HG02642 (cell line): ENCODE measurements around the gene LRCOL1.

ENCODE experiments used
- ATAC-seq: cut with Tn5 transposase; IDR thresholded peaks from one replicate; pipeline ENCODE4 v1.9.1; 2021; ENCODE audit warnings: mild to moderate bottlenecking; ENCODE audit not compliant: unreplicated experiment, poor library complexity

LRCOL1 gene

GRCh38 chr12:132620113-132620898 lies 9.9 kb upstream of the LRCOL1 start:
- ATAC-seq: no peak

DNA sequence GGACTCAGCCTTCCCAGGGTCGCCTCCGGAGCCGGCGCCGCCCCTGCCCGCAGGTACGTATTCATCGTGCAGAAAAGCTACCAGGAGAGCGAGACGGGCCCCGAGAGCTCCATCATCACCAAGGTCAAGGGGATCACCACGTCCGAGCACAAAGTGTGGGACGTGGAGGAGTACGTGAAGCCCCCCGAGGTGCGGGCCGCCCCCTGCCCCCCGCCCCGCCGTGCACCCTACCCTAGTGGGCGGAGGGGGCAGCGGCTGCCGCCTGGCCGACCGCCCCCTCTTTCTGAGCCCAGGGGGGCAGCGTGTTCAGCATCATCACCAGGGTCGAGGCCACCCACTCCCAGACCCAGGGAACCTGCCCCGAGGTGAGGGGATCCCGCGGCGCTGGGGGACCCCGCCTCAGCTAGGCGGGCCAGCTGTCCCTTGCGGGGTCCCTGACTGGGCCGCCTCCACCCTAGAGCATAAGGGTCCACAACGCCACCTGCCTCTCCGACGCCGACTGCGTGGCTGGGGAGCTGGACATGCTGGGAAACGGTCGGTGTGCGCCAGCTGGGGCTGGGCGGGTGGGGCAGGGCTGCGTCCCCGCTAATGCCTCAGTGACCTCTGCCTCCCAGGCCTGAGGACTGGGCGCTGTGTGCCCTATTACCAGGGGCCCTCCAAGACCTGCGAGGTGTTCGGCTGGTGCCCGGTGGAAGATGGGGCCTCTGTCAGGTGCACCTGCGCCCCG lies 9.2 kb upstream of the LRCOL1 start:
- ATAC-seq: no peak

- no peak for ATAC-seq
These were observed 8.6 kb upstream of the LRCOL1 start for GRCh38 chr12:132619071-132619385.

DNA sequence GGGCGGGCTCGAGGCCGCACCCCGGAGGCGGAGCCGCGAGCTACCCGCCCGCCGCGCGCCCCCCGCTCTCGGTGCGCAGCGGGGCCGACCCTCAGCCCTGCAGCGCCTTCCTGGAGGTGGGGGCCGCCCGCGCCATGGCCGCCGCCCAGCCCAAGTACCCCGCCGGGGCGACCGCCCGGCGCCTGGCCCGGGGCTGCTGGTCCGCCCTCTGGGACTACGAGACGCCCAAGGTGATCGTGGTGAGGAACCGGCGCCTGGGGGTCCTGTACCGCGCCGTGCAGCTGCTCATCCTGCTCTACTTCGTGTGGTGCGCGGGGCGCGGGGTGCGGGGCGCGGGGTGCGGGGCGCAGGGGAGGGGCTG lies 8.3 kb upstream of the LRCOL1 start, which contains the start of gene P2RX2:
Gene P2RX2, plus strand, starts transcription at position 94 of the 361 bp plus-strand sequence. Its CDS starts 41 bp downstream, at position 135.
- no peak for ATAC-seq

DNA sequence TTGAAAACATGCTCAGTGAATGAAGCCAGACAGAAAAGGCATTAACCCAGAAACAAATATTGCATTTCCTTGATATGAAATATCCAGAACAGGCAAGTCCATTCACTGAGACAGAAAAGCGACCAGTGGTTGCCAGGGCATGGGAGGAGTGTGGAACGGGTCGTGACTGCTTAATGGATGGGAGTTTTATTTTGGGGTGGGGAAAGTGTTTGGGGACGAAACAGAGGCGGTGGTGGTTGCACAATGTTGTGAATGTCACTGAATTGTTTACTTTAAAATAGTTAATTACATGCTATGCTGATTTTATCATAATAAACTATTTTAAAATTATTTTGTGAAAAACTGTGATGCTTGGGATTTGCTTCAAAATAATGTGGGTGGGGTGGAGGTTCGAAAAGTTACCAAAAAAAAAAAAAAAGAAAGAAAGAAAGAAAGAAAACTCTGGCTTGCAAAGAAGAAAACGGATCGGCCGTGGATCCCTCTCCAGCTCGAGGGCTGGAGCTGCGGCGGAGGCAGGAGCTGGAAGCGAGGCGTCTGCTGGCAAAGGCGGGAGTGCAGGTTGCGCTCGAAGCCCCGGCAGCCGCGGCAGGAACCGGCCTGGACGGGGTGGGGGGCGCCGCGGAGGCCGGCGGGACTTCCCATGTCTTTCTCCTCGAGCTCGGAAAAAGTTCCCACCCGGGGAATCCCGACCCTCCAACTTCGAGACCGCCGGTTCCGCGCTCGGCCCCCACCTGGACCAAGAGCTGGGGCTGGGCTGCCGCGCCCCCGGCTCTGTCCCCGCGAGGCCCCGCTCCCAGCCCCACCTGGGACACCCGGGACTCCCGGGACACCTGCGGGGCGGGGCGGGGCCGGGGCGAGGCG lies 7.7 kb upstream of the LRCOL1 start:
- ATAC-seq: no peak

GRCh38 chr12:132617135-132617701 lies 6.8 kb upstream of the LRCOL1 start:
- no peak for ATAC-seq

DNA sequence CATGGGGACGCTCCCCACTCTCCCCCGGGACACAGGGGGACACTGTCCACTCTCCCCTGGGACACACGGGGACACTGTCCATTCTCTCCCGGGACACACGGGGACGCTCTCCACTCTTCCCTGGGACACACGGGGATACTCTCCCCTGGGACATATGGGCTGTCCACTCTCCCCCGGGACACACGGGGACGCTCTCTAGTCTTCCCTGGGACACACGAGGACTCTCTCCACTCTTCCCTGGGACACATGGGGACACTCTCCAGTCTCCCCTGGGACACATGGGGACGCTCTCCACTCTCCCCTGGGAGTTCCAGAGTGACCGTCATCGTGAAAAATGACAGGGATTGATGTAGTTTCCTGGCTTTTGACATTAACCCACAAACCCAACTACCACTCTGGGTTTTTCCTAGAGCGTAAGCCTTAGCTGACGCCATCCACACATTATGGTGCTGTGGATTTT lies 5.2 kb upstream of the LRCOL1 start:
- no peak for ATAC-seq

DNA sequence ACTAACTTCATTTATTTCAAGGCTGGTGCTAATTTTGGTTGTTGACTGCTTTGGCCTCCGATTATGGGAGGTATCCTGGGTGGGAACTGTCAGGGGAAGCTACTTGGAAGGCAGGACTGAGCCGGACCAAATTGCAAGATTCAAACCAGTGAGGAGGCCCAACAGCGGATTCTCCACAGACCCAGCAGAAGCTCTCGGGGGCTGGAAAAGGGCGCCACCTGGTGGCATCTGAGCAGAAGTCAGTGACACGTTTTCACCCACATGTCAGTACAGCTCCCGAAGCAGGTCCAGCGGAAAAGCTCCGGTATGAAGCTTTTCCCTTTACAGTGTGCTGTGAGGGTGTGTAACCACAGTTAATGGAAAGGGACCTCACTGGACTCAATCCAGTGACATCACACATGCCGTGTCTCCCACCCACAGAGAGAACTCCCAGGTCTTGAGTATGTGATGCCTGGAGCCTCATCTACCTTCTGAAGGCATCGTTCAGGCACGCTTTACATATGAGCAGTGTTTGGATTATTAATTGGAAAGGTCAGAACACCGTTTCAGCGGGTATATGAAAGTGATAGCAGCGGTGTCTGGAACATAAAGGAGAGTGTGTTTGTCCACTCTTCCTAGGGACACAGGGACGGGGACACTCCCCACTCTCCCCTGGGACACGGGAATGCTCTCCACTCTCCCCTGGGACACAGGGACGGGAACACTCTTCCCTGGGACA lies 4.6 kb upstream of the LRCOL1 start:
- ATAC-seq: no peak

GRCh38 chr12:132614029-132614428 lies 3.6 kb upstream of the LRCOL1 start:
- ATAC-seq: no peak

DNA sequence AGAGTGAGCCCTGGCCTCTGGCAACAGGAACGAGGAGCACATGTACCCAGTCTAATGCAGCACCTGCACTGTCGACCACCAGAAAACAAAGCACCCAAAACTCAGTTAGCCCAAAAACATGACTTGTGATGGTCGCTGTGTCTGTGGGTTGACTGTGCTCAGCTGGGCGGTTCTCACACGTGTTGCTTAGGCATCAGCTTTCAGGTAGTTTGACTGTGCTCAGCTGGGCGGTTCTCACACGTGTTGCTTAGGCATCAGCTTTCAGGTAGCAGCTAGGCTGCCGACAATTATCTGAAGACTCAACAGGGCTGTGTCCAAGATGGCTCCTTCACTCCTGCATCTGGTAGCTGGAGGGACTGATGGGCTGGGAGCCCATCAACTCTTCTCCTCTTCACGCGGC lies 1.2 kb upstream of the LRCOL1 start:
- no peak for ATAC-seq

GRCh38 chr12:132610866-132611602 lies 652 bp upstream of the LRCOL1 start:
- ATAC-seq: no peak

DNA sequence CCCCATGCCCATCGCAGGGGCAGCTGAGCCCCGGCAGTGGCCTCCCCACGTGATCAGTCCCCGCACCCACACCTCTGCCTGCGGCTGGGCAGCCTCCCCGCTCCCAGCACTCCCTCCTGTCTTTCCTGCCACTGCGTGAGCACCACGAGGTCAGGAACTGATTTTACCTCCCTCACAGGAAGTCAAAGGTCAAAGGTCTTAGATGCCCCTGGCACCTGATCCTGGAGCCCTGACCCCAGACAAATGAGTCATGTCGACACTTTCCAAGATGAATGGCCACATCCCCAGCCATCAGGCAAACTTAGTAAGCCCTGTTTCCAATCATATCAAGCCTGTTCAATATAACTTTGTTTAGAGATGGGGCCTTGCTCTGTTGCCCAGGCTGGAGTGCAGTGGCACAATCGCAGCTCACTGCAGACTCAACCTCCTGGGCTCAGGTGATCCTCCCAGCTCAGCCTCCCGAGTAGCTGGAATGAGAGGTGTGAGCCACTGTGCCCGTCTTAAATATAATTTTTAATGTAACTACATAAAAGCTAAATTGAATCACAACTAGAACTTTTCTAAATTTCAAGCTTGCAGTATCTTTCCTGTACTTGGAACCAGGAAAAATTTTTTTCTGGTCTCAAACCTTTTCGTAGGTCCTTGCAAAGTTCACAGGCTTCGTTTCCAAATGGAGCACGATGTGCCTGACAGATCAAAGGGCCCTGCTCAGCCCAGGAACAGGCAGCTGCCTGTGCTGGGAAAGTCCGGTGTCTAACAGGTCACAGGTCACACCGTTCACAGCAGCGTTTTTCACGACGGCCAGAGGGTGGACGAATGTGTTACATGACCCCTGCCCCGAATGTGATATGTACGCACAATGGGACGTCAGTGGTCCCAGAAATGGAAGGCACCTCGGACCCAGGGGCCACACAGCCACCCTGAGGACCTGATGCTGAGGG lies 1.9 kb downstream of the LRCOL1 start:
- ATAC-seq: no peak

GRCh38 chr12:132606927-132607326 lies 3.5 kb downstream of the LRCOL1 start:
- no peak for ATAC-seq

DNA sequence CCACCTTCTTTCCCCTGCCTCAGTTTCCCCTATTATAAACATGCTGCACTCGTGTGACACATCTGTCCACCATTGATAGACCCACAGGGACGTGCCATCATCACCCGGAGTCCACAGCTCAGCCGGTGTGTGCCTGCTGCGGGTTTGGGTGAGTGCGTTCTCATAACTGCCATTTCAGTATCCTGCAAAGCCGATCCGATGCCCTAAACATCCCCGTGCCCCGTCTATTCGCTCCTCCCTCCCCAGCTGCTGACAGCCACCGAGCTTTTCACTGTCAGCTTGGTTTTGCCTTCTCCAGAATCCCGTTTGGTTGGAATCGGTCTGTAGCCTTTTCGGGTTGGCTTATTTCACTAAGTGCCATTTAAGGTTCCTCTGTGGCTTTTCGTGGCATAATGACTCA lies 3.9 kb downstream of the LRCOL1 start:
- no peak for ATAC-seq

GRCh38 chr12:132605892-132606291 lies 4.5 kb downstream of the LRCOL1 start:
- ATAC-seq: no peak

- no peak for ATAC-seq
These were observed 5.5 kb downstream of the LRCOL1 start for GRCh38 chr12:132604668-132605441.

- ATAC-seq: no peak
These were observed 6.2 kb downstream of the LRCOL1 start for GRCh38 chr12:132604151-132604618.
